GM21515 (cell line): ENCODE measurements around the gene TREM2.

Experiments used
- ATAC-seq: cut with Tn5 transposase; IDR thresholded peaks from one replicate; pipeline ENCODE4 v1.9.1; 2021; ENCODE audit not compliant: unreplicated experiment

TREM2 gene

DNA sequence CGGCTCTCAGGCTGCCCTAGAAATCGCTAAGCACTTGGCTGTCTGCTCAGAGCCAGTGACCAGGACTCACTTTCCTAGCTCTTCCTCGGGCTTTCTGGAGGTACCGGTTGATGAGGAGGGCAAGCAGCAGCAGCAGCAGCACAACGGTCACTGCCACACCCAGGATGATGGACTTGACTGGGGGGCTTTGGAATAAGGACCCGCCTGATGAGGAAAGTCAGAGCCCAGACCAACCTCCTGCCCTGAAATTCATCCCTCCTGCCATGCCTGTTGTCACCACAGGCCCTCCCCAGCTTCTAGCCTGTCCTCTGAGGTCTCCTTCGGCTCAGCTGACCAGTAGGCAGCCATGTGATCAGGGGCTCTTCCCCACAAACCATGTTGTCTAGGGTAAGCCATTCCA lies 21.8 kb upstream of the TREM2 start:
- ATAC-seq, result no peak

DNA sequence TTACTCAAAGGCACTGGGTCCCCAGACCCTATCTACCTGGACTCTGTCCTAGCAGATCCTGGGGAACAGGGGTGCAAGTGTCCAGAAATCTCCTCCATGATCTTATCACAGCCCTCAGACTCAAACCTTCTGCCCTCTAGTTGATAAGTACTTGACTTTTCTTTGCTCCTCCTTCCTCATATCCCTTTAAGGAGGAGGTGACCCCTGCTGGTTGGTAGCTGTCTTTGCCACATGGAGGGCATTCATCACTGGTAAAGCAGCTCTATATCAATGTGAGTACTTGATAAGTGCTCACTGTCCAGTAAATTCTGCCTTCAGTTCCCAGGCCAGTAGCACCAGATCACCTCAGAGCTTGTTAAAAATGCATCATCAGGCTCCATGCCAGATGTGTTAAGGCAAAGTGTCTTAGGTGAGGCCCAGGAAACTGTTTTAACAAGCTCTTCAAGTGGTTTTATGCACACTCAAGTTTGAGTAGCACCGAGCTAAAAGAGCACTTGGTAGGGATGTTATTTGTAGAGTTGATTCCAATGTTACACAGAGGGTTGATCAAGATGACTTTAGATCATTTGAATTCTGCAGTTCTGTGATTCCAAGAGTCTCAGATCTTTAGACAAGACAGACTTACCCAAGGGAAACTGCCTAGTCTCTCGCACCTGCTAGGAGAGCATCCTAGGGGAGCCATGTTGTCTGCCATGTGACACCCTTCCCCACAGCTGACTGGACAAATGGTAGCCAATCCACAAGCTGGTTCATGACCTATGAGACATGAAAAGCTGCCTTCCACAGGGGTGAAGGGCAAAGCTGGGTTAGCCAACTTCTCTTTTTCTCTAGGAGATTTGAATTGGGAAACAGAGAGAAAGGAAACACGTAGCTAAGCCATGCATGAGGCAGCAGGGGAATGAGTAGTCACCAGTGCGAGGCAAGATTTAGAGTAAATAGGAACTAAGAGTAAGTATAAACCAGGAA lies 19.4 kb upstream of the TREM2 start:
- ATAC-seq, result no peak

DNA sequence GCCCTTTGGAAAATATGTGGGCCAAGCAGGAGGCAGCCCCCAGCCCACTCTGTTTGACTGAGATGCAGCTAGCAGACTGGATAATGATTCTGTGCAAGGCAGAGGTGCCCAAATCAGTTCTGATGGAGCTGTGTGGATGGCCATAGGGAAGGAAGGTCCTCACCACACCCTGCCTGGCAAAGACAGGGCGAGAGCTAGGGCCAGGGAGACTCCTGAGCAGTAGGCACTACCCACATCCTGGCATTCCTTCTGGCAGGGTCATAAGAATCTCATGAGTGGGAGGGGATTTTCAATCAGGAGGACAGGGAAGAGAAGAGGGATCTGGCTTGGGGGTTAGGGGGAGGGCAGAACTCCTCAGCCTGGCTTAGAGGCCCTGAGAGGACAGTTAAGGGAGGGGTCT lies 18.6 kb upstream of the TREM2 start:
- ATAC-seq, result no peak

DNA sequence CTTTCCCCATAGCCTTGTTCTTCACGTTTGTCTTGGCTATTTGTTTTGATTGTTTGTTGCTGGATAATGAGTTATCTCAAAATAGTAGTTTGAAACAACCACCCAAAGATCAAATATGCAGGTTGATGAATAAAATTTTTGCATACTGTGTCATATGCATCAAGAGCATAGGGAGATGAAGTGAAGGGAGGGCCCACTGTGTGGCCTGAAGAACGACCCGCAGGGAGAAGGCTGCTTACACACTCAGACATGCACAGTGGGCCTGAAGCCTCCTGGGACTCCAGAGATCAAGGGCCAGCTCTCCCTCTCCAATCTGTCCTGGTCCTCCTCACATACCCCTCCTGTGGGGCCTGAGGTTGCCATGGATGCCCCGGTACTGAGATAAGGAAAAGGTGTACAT lies 16.2 kb upstream of the TREM2 start:
- no peak for ATAC-seq

DNA sequence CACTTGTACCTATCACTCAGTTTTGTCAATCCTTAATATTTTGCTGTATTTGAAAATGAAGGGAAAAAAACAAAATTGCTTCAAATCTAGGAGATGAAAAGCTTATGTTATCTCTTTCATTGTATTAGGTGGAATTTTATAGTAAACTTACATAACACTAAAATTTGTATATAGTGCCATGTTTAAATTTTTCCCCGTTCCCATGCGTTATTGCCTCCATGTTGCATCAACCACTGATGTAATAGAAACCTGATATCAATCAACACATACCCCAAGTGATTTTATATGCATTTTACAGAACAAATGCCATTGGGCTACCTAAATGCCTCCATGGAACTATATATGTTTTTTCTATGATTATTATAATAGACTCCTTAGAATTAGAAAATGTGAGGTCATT lies 14.8 kb upstream of the TREM2 start:
- no peak for ATAC-seq

DNA sequence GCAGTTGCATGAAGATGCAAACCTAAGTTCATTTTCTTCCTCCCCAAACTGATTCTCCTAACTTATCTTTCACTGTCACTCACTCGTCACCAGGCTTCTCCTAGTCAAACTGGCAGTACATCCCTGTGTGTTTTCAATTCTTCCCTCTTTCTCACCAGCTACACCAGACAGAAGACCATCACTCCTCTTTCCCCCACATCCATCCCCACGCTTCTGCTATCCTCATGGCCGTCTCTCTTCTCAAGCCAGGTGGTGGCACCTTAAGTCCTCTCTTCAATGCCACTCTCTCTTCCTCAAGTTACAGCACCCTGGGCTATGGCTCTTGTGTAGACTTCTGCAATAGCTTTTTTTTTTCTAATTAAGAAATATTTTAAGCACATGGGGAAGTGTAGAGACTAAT lies 14.4 kb upstream of the TREM2 start:
- no peak for ATAC-seq

DNA sequence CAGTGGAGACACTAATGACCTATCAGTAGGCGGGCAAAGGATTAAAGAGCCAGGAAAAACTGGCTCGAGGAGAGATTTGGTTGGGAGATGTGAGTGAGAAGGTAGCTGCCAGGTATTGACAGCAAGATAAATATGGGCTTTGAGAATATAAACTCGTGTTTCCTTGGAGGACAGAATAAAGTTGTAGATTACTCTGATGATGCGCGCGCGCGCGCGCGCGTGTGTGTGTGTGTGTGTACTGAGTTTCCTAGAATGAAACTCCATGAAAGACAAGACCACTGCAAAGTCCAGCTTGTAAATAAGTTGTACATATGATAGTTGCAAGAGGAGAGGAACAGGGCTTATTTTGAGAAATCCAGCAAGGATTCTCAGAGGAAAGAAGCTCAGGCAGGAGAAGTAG lies 13.3 kb upstream of the TREM2 start:
- no peak for ATAC-seq

DNA sequence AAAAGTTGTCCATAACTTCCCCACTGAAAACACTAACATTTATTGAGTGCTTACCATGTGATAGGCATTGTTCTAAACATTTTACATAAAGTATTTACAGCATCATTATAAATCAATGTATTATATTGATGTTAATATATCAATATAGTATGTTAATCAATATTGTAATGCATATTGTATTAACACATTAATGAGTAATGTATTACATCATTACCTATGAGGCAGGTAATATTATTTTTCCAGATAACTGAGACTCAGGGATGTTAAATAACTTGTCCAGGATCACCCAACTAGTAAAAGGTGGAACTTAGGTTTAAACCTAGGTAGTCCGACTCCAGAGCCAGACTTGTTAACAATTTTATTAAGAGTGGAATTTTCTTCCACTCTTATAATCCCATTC lies 12.2 kb upstream of the TREM2 start:
- no peak for ATAC-seq

DNA sequence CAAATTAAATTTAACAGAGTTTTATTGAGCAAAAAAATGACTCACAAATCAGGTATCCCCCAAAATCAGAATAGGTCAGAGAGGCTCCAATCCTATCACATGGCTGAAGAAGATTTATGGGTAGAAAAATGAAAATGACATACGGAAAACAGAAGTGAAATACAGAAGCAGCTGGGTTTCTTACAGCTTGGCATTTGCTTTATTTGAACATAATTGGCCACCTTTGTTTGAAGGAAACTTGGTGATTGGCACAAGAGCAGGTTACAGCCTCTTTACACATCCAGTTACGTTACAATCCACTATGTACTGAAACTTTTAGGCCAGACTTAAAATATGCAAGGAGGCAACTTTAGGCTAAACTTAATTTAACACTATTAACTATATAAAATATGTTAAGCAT lies 11.7 kb upstream of the TREM2 start:
- no peak for ATAC-seq

DNA sequence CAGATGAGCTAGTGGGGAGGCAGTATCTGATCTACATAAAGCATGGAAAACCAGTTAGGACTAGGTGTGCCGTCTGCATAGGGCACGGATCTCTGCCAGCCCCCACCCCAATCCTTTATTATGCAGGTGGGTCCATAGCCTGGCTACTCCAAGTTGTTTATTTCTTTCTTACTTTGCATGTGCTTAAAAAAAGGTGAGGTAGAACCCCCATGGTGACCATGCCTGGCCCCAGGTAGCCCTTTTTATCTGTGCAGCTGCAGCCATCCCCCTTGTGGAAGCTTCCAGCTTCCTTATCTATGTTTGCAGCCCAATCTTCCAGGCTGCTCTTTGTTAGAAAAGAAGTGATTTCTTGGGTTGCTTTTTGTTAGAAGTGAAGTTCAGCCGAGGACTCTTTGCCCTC lies 9.0 kb upstream of the TREM2 start:
- ATAC-seq, result no peak

DNA sequence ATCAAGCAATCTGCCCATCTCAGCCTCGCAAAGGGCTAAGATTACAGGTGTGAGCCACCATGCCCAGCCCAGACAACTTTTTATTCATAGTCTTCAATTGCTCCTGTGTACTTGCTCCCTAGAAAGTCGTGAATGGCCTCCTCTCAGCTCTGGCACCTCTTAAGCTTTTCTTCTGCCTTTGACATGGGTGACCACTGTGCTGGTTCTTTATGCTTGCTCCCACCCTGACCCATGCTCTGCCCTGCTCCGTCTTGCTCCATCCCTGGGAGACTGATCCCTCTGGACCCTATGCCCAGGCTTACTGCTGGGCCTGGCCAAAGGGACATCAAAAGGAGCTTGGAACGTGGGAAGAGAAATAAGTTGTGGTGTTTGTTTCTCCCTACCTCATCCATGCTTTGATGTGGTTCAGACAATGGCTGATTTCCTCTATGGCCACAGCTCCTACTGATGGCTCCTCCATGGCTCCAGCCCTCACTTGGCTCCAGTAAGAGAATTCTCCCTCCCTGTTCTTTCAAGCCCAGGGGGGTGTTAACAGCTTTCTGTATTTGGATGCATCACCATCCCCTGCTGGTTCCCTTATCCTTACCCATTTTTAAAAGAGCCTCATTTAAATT lies 7.7 kb upstream of the TREM2 start:
- ATAC-seq, result no peak

DNA sequence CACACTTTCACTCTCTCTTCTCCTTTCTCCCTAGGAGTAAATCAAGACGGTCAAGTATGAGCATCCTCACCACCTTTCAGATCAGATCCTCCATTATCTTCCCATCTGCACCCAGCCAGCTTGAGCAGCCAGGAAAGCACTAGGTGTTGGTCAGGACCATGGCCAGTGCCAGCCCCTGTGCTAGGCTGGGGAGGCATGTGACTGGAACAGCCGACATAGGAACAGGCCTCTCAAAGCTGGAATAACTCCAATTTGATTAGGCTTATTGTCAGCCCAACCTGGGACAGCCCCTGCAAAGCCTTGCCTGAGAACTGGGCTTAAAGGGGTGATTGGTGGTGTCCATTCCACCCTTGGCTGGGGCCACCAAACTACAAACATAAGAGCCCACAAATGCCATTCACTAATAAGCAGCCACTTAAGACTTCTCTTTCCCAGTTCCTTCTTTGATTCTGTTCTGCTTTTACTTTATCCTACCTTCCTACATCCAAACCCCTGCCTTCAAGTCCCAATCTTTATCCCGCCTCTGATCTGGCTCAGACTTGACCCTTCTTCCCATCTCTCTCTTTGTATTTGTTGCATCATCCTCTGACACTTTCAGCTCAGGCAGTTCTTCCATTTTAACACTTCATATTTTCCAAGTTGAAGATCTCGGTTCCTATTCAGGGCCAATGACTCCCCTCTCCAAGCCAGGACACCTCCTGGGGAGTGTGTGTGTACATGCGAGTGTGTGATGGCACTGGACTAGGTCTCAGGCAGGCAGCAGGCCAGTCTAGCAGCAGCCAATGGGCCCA lies 4.5 kb upstream of the TREM2 start:
- no peak for ATAC-seq

DNA sequence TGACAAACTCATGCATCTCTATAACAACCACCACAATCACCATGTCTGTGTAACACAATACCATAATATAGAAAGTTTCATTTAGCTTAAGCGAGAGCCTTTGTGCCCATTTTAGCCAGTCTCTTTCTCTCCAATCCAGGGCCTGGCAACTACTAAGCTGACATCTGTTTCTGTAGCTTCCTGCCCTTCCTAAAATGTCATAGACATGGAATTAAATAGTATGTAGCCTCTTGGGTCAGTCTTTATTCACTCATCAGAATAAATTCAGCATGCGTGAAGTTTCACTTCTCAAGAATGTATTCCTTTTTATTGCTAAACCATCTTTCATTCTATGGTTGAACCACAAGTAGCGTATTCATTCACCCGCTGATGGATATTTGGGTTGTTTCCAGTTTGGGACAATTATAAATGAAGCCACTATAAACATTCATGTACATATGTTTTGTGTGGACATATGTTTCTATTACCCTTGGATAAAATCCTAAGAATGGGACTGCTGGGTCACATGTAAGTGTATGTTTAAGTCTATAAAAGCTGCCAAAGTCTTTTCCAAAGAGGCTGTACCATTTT lies 1.7 kb upstream of the TREM2 start:
- no peak for ATAC-seq

DNA sequence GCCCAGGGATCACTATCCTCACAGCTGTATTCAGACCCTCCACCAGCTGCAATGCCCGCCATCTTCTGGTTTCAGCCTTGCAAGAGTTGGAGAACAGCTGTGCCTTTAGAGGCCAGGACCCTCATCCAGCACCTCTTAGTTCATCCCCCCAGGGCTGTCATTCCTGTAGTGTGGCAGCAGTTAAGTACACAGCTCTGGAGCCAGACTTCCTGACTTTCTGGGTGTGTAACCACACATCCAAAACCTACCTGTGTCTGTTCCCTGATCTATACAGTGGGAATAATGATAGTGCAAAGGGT lies 452 bp upstream of the TREM2 start:
- no peak for ATAC-seq

DNA sequence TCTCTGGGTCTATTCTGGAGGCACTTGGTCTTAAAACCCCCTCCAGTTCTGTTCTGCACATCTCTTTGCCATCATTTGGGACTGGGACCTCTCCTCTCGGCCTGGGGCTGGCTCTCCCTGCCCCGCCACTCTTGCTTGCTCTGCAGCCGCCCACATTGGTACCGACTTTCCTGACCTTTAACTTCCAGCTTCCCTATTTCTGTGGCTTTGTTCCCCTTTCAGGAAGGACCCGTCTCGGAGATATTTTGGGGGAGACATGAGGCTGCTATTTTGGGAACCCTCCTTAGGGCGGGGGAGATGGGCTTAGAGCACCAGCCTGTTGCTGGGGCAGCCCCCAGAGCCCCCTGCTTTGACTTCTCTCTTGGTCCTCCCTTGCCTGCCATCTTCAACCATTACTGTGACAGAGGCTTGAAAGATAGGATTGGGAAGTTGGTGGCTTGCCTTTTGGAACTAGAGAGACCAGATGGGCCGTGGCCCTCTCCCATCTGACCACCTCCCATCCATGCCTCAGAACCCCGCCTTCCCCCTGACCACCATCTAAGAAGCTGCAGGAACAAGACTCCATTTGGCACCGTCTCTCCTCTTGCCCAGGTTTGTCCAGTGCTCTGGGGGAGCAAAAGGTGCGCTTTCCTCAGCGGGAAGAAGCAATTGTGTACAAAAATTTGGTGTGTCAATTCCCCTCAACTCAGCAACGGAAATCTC lies 914 bp downstream of the TREM2 start:
- ATAC-seq, result no peak

DNA sequence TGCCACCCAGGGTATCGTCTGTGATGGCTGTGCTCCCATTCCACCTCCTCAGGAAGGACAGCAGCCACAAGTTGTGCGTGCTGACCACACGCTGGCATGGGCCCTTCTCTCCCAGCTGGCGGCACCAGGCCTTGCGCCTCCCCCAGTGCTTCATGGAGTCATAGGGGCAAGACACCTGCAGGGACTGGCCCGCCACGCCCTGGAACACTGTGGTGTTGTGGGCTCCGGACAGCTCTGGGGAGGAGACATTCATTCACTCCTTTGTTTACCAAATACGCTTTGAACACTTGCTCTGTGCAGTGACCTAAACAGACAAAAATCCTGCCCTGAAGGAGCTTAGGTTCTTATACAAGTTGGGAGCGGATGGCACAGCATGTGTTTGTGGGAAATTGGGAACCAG lies 1.5 kb downstream of the TREM2 start:
- no peak for ATAC-seq

DNA sequence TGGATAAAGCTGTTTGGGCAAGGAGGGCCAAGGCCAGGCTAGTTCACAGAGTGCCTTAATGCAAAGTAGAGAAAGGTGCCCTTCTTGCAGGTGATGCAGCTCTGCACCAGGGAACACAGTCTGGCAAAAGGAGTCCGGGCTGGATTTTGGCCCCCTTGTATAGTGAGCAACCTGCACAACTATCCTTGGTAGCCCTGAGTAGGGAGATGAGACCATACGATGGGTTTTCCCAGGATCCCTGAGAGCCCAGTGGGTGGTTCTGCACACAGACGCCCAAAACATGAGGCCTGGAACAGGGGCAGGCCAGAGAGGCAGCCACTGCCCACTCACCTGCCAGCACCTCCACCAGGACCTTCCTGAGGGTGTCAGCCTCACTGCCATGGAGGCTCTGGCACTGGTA lies 2.0 kb downstream of the TREM2 start:
- no peak for ATAC-seq

DNA sequence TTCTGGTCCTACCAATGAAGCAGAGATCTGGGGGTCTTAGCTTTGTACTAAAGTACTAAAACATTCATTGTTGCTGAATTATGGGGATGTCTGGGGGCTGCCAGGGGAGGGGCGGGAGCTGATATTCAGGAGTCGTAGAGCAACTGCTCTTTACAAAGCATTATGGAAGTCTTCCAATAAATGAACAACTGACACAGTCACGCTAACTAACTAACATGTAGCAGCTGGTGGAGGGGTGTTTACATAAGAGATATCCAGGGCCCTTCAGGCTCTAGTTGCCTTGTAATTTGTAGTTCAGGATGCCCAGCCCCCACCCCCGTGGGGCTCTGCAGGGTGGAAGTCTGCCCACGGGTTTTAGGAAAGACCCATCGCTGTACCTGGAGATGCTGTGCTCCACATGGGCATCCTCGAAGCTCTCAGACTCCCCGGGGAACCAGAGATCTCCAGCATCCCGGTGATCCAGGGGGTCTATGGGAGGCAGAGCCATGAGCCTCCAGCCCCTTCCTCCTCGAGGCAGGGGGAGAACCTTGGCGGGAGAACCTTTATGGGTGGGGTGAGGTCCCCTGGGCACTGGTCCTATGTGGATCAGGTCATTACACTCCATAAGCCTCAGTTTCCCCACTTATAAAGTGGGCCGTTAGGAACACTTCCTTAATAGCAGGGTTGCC lies 3.4 kb downstream of the TREM2 start:
- no peak for ATAC-seq

DNA sequence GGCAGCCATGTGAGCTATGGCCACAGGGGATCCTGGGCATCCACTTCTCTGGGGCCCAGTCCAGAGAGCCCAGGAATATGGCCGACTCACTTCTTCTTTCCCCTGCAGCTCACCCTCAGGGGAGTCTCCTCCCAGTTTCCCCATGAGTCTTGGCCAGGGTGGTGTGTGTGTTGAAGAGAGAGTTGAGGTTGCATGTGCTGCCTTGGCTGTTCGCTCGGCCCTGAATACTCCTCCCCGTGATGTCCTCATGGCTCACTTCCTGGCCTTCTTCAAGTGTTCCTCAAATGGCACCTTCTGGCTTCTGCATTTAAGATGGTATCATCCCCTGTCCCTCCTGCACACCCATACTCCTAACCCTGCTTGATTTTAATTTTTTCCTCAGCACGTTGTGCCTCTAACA lies 5.6 kb downstream of the TREM2 start:
- no peak for ATAC-seq

DNA sequence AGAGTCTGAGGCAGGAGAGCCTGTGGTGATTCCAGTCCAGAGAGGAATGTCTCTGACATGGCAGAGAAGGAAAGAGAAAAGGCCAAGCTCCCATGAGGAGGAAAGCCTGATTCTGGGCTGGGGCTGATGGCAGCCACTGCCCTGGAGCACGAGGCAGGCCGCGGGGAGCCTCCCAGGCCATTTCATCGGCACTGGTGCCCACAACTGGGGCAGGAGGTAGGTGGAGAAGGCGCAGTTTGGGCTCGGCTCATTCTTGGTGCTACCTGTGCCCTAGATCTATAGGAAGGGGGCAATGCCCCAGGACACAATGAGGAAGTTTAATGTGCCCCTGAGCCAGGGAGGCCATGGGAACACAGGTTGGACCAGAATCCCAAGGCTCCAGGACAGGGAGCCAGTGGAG lies 6.1 kb downstream of the TREM2 start:
- ATAC-seq, result no peak

DNA sequence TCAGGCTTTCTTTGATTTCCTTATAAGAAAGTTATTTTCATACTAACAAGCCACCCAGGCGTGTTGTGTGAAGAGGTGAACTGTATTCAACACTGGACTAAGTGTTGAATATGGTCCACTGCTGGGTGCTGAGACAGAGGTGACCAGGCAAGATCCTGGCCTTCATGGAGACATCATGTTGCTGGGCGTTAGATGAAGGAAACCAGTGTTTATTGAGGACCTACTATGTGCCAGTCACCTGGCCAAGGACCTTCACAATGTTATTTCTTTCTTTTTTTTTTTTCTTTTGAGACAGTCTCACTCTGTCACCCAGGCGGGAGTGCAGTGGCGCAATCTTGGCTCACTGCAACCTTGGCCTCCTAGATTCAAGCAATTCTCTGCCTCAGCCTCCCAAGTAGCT lies 6.9 kb downstream of the TREM2 start:
- ATAC-seq, result no peak
